OCI-LY7 (cell line): Measurements from ENCODE around the gene FAM180B.

Experiments
- CTCF ChIP-seq: fragments of 200-600 bp; sonication (generic); conservative IDR thresholded peaks from 2 replicates; pipeline ENCODE4 v1.5.1; 2014; ENCODE audit warnings: mild to moderate bottlenecking, antibody characterized with exemption, low read length, moderate library complexity, mixed read lengths
- EZH2phosphoT487 ChIP-seq: fragments of 200-600 bp; sonication (generic); IDR thresholded peaks from 2 replicates; pipeline ENCODE4 v1.6.1; 2018; ENCODE audit warnings: low read depth, borderline replicate concordance, mild to moderate bottlenecking, mixed run types, antibody characterized with exemption, low read length, moderate library complexity, mixed read lengths

- TF ChIP-seq CTCF (no peak), EZH2phosphoT487 (no peak)
Measured at GRCh38 chr11:47620836-47621378, 34.4 kb downstream of the FAM180B start.
